ENCODE results near the gene AMER3. TPM values are rescaled to one million over a fixed set of nuclear protein-coding genes. Genes with fewer than 3 reads are reported as not detected.
"Not testable (repeated sequence)": the region's sequence is repeated elsewhere in the genome, so short reads cannot be mapped to it uniquely, and the experiment has no call there.

AMER3 gene
- not detected in 2 replicates for total RNA-seq (2014; rRNA removed; shearing (Covaris generic))
- polyA plus RNA-seq (2015; cell fraction: cytosol; rRNA removed), result not detected in 2 replicates
- polyA plus RNA-seq (2015; cell fraction: nucleus; rRNA removed), result not detected in 2 replicates

GRCh38 chr2:130755256-130756052 lies at the start of gene AMER3:
Gene AMER3, plus strand, starts transcription at chr2:130755540. Its CDS starts 6,533 bp downstream, at chr2:130762073.
- no peak for DNase-seq (ENCODE audit: low read depth)

GRCh38 chr2:130714795-130715194 lies 40.5 kb upstream of the AMER3 start:
- DNase-seq (ENCODE audit: low read depth), result not testable (repeated sequence)

- no peak for DNase-seq (ENCODE audit: low read depth)
These were observed 35.3 kb upstream of the AMER3 start for GRCh38 chr2:130720036-130720435.

- DNase-seq (ENCODE audit: low read depth), result no peak
These were observed 34.8 kb upstream of the AMER3 start for GRCh38 chr2:130720528-130720927.

GRCh38 chr2:130724455-130724854 lies 30.9 kb upstream of the AMER3 start:
- DNase-seq (ENCODE audit: low read depth), result no peak

GRCh38 chr2:130726614-130727180 lies 28.6 kb upstream of the AMER3 start:
- no peak for DNase-seq (ENCODE audit: low read depth)

GRCh38 chr2:130727286-130727924 lies 27.9 kb upstream of the AMER3 start:
- no peak for DNase-seq (ENCODE audit: low read depth)

- DNase-seq (ENCODE audit: low read depth), result no peak
These were observed 27.3 kb upstream of the AMER3 start for GRCh38 chr2:130728007-130728454.

GRCh38 chr2:130728549-130729316 lies 26.6 kb upstream of the AMER3 start, which contains the start of gene GPR148:
Gene GPR148, plus strand, starts transcription at chr2:130729070. Its CDS starts 82 bp downstream, at chr2:130729152.
- no peak for DNase-seq (ENCODE audit: low read depth)

- no peak for DNase-seq (ENCODE audit: low read depth)
These were observed 25.7 kb upstream of the AMER3 start for GRCh38 chr2:130729322-130730299.

- DNase-seq (ENCODE audit: low read depth), result not testable (repeated sequence)
These were observed 23.1 kb upstream of the AMER3 start for GRCh38 chr2:130732257-130732656.

GRCh38 chr2:130735200-130735599 lies 20.1 kb upstream of the AMER3 start:
- DNase-seq (ENCODE audit: low read depth), result no peak

- DNase-seq (ENCODE audit: low read depth), result no peak
These were observed 18.9 kb upstream of the AMER3 start for GRCh38 chr2:130736487-130736886.

GRCh38 chr2:130737592-130737991 lies 17.7 kb upstream of the AMER3 start:
- no peak for DNase-seq (ENCODE audit: low read depth)

- no peak for DNase-seq (ENCODE audit: low read depth)
These were observed 14.7 kb upstream of the AMER3 start for GRCh38 chr2:130740671-130741070.

GRCh38 chr2:130743278-130743677 lies 12.1 kb upstream of the AMER3 start:
- no peak for DNase-seq (ENCODE audit: low read depth)

GRCh38 chr2:130744287-130745117 lies 10.8 kb upstream of the AMER3 start:
- DNase-seq (ENCODE audit: low read depth), result no peak

GRCh38 chr2:130749078-130749477 lies 6.3 kb upstream of the AMER3 start:
- no peak for DNase-seq (ENCODE audit: low read depth)

- no peak for DNase-seq (ENCODE audit: low read depth)
These were observed 5.7 kb upstream of the AMER3 start for GRCh38 chr2:130749641-130750040.

Measured in HT1080 (cell line).